ENCODE results near the gene MYF5.

GRCh38 chr12:80761838-80762237, 45.1 kb downstream of the MYF5 start:
- TF ChIP-seq CTCF (IDR thresholded peaks at IDR 0.05; ENCODE audit: borderline replicate concordance, extremely low read depth, low read length, poor library complexity, severe bottlenecking) (no peak), EZH2 (IDR thresholded peaks at IDR 0.05; ENCODE audit: borderline replicate concordance, low read depth, low read length, severe bottlenecking) (no peak)

All from DND-41 (cell line).